ENCODE results near the gene SPDYE1.
"Not testable (repeated sequence)": the region's sequence is repeated elsewhere in the genome, so short reads cannot be mapped to it uniquely, and the experiment has no call there.

SPDYE1 gene

GRCh38 chr7:44032031-44032430 lies 34.3 kb downstream of the SPDYE1 start:
- H3K27me3 ChIP-seq (ENCODE audit: control insufficient read depth in 1 of 2, insufficient read depth in 2 of 2, low read length in 2 of 2); H3K36me3 ChIP-seq (ENCODE audit: control insufficient read depth in 2 of 2, insufficient read depth in 2 of 2, low read length in 2 of 2); H3K4me1 ChIP-seq (ENCODE audit: control insufficient read depth, insufficient read depth, low read length); H3K9ac ChIP-seq (ENCODE audit: low read length in 2 of 2); H3K9me3 ChIP-seq (ENCODE audit: control insufficient read depth in 2 of 2, low read length in 2 of 2); H3K27ac ChIP-seq (ENCODE audit: low read length); H3K4me3 ChIP-seq (ENCODE audit: low read length in 2 of 2): not testable (repeated sequence)

GRCh38 chr7:44033971-44034844 lies 36.5 kb downstream of the SPDYE1 start:
- H3K27me3 ChIP-seq (ENCODE audit: control insufficient read depth in 1 of 2, insufficient read depth in 2 of 2, low read length in 2 of 2); H3K9ac ChIP-seq (ENCODE audit: low read length in 2 of 2); H3K9me3 ChIP-seq (ENCODE audit: control insufficient read depth in 2 of 2, low read length in 2 of 2); H3K36me3 ChIP-seq (ENCODE audit: control insufficient read depth in 2 of 2, insufficient read depth in 2 of 2, low read length in 2 of 2); H3K4me3 ChIP-seq (ENCODE audit: low read length in 2 of 2); H3K27ac ChIP-seq (ENCODE audit: low read length); H3K4me1 ChIP-seq (ENCODE audit: control insufficient read depth, insufficient read depth, low read length): not testable (repeated sequence)

GRCh38 chr7:44036364-44036763 lies 38.7 kb downstream of the SPDYE1 start:
- H3K36me3 ChIP-seq (ENCODE audit: control insufficient read depth in 2 of 2, insufficient read depth in 2 of 2, low read length in 2 of 2); H3K27me3 ChIP-seq (ENCODE audit: control insufficient read depth in 1 of 2, insufficient read depth in 2 of 2, low read length in 2 of 2); H3K4me1 ChIP-seq (ENCODE audit: control insufficient read depth, insufficient read depth, low read length); H3K4me3 ChIP-seq (ENCODE audit: low read length in 2 of 2); H3K9me3 ChIP-seq (ENCODE audit: control insufficient read depth in 2 of 2, low read length in 2 of 2); H3K27ac ChIP-seq (ENCODE audit: low read length); H3K9ac ChIP-seq (ENCODE audit: low read length in 2 of 2): not testable (repeated sequence)

GRCh38 chr7:44037951-44038350 lies 40.3 kb downstream of the SPDYE1 start:
- H3K4me1 ChIP-seq (ENCODE audit: control insufficient read depth, insufficient read depth, low read length); H3K9me3 ChIP-seq (ENCODE audit: control insufficient read depth in 2 of 2, low read length in 2 of 2); H3K9ac ChIP-seq (ENCODE audit: low read length in 2 of 2); H3K4me3 ChIP-seq (ENCODE audit: low read length in 2 of 2); H3K27ac ChIP-seq (ENCODE audit: low read length); H3K36me3 ChIP-seq (ENCODE audit: control insufficient read depth in 2 of 2, insufficient read depth in 2 of 2, low read length in 2 of 2); H3K27me3 ChIP-seq (ENCODE audit: control insufficient read depth in 1 of 2, insufficient read depth in 2 of 2, low read length in 2 of 2): not testable (repeated sequence)

- not testable (repeated sequence) for H3K4me3 ChIP-seq (ENCODE audit: low read length in 2 of 2); H3K9ac ChIP-seq (ENCODE audit: low read length in 2 of 2); H3K36me3 ChIP-seq (ENCODE audit: control insufficient read depth in 2 of 2, insufficient read depth in 2 of 2, low read length in 2 of 2); H3K27me3 ChIP-seq (ENCODE audit: control insufficient read depth in 1 of 2, insufficient read depth in 2 of 2, low read length in 2 of 2); H3K27ac ChIP-seq (ENCODE audit: low read length); H3K4me1 ChIP-seq (ENCODE audit: control insufficient read depth, insufficient read depth, low read length); H3K9me3 ChIP-seq (ENCODE audit: control insufficient read depth in 2 of 2, low read length in 2 of 2)
Measured at GRCh38 chr7:44038553-44038952, 40.9 kb downstream of the SPDYE1 start.

GRCh38 chr7:44038961-44039558 lies 41.4 kb downstream of the SPDYE1 start:
- not testable (repeated sequence) for H3K4me1 ChIP-seq (ENCODE audit: control insufficient read depth, insufficient read depth, low read length); H3K36me3 ChIP-seq (ENCODE audit: control insufficient read depth in 2 of 2, insufficient read depth in 2 of 2, low read length in 2 of 2); H3K9ac ChIP-seq (ENCODE audit: low read length in 2 of 2); H3K9me3 ChIP-seq (ENCODE audit: control insufficient read depth in 2 of 2, low read length in 2 of 2); H3K27me3 ChIP-seq (ENCODE audit: control insufficient read depth in 1 of 2, insufficient read depth in 2 of 2, low read length in 2 of 2)
- Histone ChIP-seq H3K4me3 (ENCODE audit: low read length in 2 of 2) (peak overlapping the region; percentile 12 to 68), H3K27ac (ENCODE audit: low read length) (peak overlapping the region; percentile 24)

- H3K36me3 ChIP-seq (ENCODE audit: control insufficient read depth in 2 of 2, insufficient read depth in 2 of 2, low read length in 2 of 2); H3K27me3 ChIP-seq (ENCODE audit: control insufficient read depth in 1 of 2, insufficient read depth in 2 of 2, low read length in 2 of 2); H3K9me3 ChIP-seq (ENCODE audit: control insufficient read depth in 2 of 2, low read length in 2 of 2); H3K9ac ChIP-seq (ENCODE audit: low read length in 2 of 2); H3K27ac ChIP-seq (ENCODE audit: low read length): not testable (repeated sequence)
- H3K4me3 ChIP-seq (ENCODE audit: low read length in 2 of 2) = peak overlapping the region in 1 of 2 donors; percentile 65
- H3K4me1 ChIP-seq (ENCODE audit: control insufficient read depth, insufficient read depth, low read length) = peaks cover 11% of the 10 kb centered on the region
Measured at GRCh38 chr7:44039800-44040492, 42.2 kb downstream of the SPDYE1 start.

GRCh38 chr7:44040493-44040891 lies 42.8 kb downstream of the SPDYE1 start:
- H3K36me3 ChIP-seq (ENCODE audit: control insufficient read depth in 2 of 2, insufficient read depth in 2 of 2, low read length in 2 of 2); H3K9ac ChIP-seq (ENCODE audit: low read length in 2 of 2); H3K27ac ChIP-seq (ENCODE audit: low read length); H3K9me3 ChIP-seq (ENCODE audit: control insufficient read depth in 2 of 2, low read length in 2 of 2); H3K27me3 ChIP-seq (ENCODE audit: control insufficient read depth in 1 of 2, insufficient read depth in 2 of 2, low read length in 2 of 2): not testable (repeated sequence)
- Histone ChIP-seq H3K4me1 (ENCODE audit: control insufficient read depth, insufficient read depth, low read length) (peaks cover 16% of the 10 kb centered on the region), H3K4me3 (ENCODE audit: low read length in 2 of 2) (peak overlapping the region in 1 of 2 donors; percentile 65)

- Histone ChIP-seq H3K4me3 (ENCODE audit: low read length in 2 of 2) (no peak overlapping the region), H3K36me3 (ENCODE audit: control insufficient read depth in 2 of 2, insufficient read depth in 2 of 2, low read length in 2 of 2) (peaks cover 6 to 9% of the 10 kb centered on the region in 2 donors), H3K9ac (ENCODE audit: low read length in 2 of 2) (no peak overlapping the region), H3K9me3 (ENCODE audit: control insufficient read depth in 2 of 2, low read length in 2 of 2) (no peaks in the 10 kb centered on the region), H3K27ac (ENCODE audit: low read length) (no peak overlapping the region), H3K27me3 (ENCODE audit: control insufficient read depth in 1 of 2, insufficient read depth in 2 of 2, low read length in 2 of 2) (no peaks in the 10 kb centered on the region), H3K4me1 (ENCODE audit: control insufficient read depth, insufficient read depth, low read length) (peaks cover 30% of the 10 kb centered on the region)
Measured at GRCh38 chr7:44042221-44042620, 44.5 kb downstream of the SPDYE1 start.

GRCh38 chr7:44043902-44044301 lies 46.2 kb downstream of the SPDYE1 start:
- Histone ChIP-seq H3K9me3 (ENCODE audit: control insufficient read depth in 2 of 2, low read length in 2 of 2) (no peaks in the 10 kb centered on the region), H3K27ac (ENCODE audit: low read length) (peak overlapping the region; percentile 75), H3K9ac (ENCODE audit: low read length in 2 of 2) (peak overlapping the region; percentile 85 to 94), H3K4me1 (ENCODE audit: control insufficient read depth, insufficient read depth, low read length) (peaks cover 30% of the 10 kb centered on the region), H3K4me3 (ENCODE audit: low read length in 2 of 2) (peak overlapping the region; percentile 65 to 88), H3K27me3 (ENCODE audit: control insufficient read depth in 1 of 2, insufficient read depth in 2 of 2, low read length in 2 of 2) (no peaks in the 10 kb centered on the region), H3K36me3 (ENCODE audit: control insufficient read depth in 2 of 2, insufficient read depth in 2 of 2, low read length in 2 of 2) (peaks cover 6 to 9% of the 10 kb centered on the region in 2 donors)
